HepG2 (cell line): ENCODE data around the gene SASS6. TPM values are rescaled to one million over a fixed set of nuclear protein-coding genes. Genes with fewer than 3 reads are reported as not detected.
A peak's percentile ranks its signal among the peaks of the same experiment; 100 is the strongest.

ENCODE experiments used
- AHR ChIP-seq: IDR thresholded peaks from 2 replicates; pipeline ENCODE4 v1.6.1; 2018; ENCODE audit warnings: missing genetic modification reagents, missing compliant biosample characterization
- ATAD3A ChIP-seq: sonication (generic); formaldehyde crosslinking; IDR thresholded peaks from 2 replicates; pipeline ENCODE4 v1.4.0; 2020; ENCODE audit warnings: missing genetic modification reagents
- ELF3 ChIP-seq: IDR thresholded peaks from 2 replicates; pipeline ENCODE4 v1.6.1; 2016; ENCODE audit warnings: missing genetic modification reagents, missing compliant biosample characterization
- FOSL1 ChIP-seq: sonication (generic); formaldehyde crosslinking; IDR thresholded peaks from 2 replicates; pipeline ENCODE4 v1.9.0; 2021; ENCODE audit warnings: missing genetic modification reagents, borderline replicate concordance
- HNF4A ChIP-seq: sonication (generic); formaldehyde crosslinking; IDR thresholded peaks from 2 replicates; pipeline ENCODE4 v1.4.0; 2020; ENCODE audit warnings: missing genetic modification reagents
- MAF1 ChIP-seq: sonication (generic); formaldehyde crosslinking; IDR thresholded peaks from 2 replicates; pipeline ENCODE4 v1.5.0; 2020; ENCODE audit warnings: missing genetic modification reagents, borderline replicate concordance
- MEIS2 ChIP-seq: sonication (generic); formaldehyde crosslinking; IDR thresholded peaks from 2 replicates; pipeline ENCODE4 v1.9.0; 2021; ENCODE audit warnings: mild to moderate bottlenecking, missing genetic modification reagents
- MIXL1 ChIP-seq: IDR thresholded peaks from 2 replicates; pipeline ENCODE4 v1.6.1; 2016
- MTF1 ChIP-seq: sonication (generic); formaldehyde crosslinking; IDR thresholded peaks from 2 replicates; pipeline ENCODE4 v1.5.0; 2020; ENCODE audit warnings: missing genetic modification reagents
- MTF2 ChIP-seq: sonication (generic); formaldehyde crosslinking; IDR thresholded peaks from 2 replicates; pipeline ENCODE4 v1.5.0; 2020; ENCODE audit warnings: missing genetic modification reagents, borderline replicate concordance
- MXI1 ChIP-seq: IDR thresholded peaks from 3 replicates; pipeline ENCODE4 v1.6.1; 2012; ENCODE audit warnings: low read depth, low read length, inconsistent platforms, borderline replicate concordance
- REL ChIP-seq: sonication (generic); formaldehyde crosslinking; conservative IDR thresholded peaks from 2 replicates; pipeline ENCODE4 v1.8.0; 2022; ENCODE audit warnings: mild to moderate bottlenecking, missing genetic modification reagents, moderate library complexity
- SMARCC2 ChIP-seq: fragments of 450-650 bp; IDR thresholded peaks from 2 replicates; pipeline ENCODE4 v1.6.1; 2017; ENCODE audit warnings: antibody characterized with exemption, mild to moderate bottlenecking
- STAT5B ChIP-seq: sonication (generic); formaldehyde crosslinking; IDR thresholded peaks from 2 replicates; pipeline ENCODE4 v1.4.0; 2020; ENCODE audit warnings: missing genetic modification reagents
- TAF15 ChIP-seq: fragments of 200-400 bp; formaldehyde crosslinking; IDR thresholded peaks from one replicate; pipeline ENCODE4 v1.6.1; 2018; ENCODE audit warnings: mild to moderate bottlenecking, low read depth, low read length; ENCODE audit not compliant: poor library complexity, severe bottlenecking
- TBX3 ChIP-seq: fragments of 450-650 bp; IDR thresholded peaks from 2 replicates; pipeline ENCODE4 v1.6.1; 2017; ENCODE audit warnings: antibody characterized with exemption, mild to moderate bottlenecking, inconsistent platforms, borderline replicate concordance
- TCF7L2 ChIP-seq: IDR thresholded peaks from 2 replicates; pipeline ENCODE4 v1.6.1; 2011; ENCODE audit warnings: mild to moderate bottlenecking, low read depth, low read length, moderate library complexity
- ZBTB20 ChIP-seq: sonication (generic); formaldehyde crosslinking; IDR thresholded peaks from 2 replicates; pipeline ENCODE4 v1.8.1; 2023; ENCODE audit warnings: missing genetic modification reagents, low read depth, mild to moderate bottlenecking, borderline replicate concordance
- ZKSCAN5 ChIP-seq: sonication (generic); formaldehyde crosslinking; IDR thresholded peaks from 2 replicates; pipeline ENCODE4 v1.5.1; 2020; ENCODE audit warnings: mild to moderate bottlenecking, missing genetic modification reagents
- ZNF180 ChIP-seq: sonication (generic); formaldehyde crosslinking; IDR thresholded peaks from 2 replicates; pipeline ENCODE4 v1.4.0; 2020; ENCODE audit warnings: low read depth, missing genetic modification reagents, borderline replicate concordance
- ZNF251 ChIP-seq: sonication (generic); formaldehyde crosslinking; IDR thresholded peaks from 2 replicates; pipeline ENCODE4 v1.9.0; 2021; ENCODE audit warnings: mild to moderate bottlenecking, missing genetic modification reagents
- ZNF44 ChIP-seq: sonication (generic); formaldehyde crosslinking; IDR thresholded peaks from 2 replicates; pipeline ENCODE4 v1.5.1; 2020; ENCODE audit warnings: mild to moderate bottlenecking, missing genetic modification reagents
- ZNF7 ChIP-seq: IDR thresholded peaks from 2 replicates; pipeline ENCODE4 v1.6.1; 2016; ENCODE audit warnings: missing biosample characterization, missing genetic modification reagents
- ZNF790 ChIP-seq: sonication (generic); formaldehyde crosslinking; IDR thresholded peaks from 2 replicates; pipeline ENCODE4 v1.8.0; 2022; ENCODE audit warnings: missing genetic modification reagents, mild to moderate bottlenecking, borderline replicate concordance
- ZNF83 ChIP-seq: sonication (generic); formaldehyde crosslinking; IDR thresholded peaks from 2 replicates; pipeline ENCODE4 v1.4.0; 2020; ENCODE audit warnings: missing genetic modification reagents, mild to moderate bottlenecking, borderline replicate concordance
- ZSCAN22 ChIP-seq: sonication (generic); formaldehyde crosslinking; IDR thresholded peaks from 2 replicates; pipeline ENCODE4 v1.4.0; 2020; ENCODE audit warnings: mild to moderate bottlenecking, missing genetic modification reagents
- ZSCAN9 ChIP-seq: IDR thresholded peaks from 2 replicates; pipeline ENCODE4 v1.6.1; 2016; ENCODE audit warnings: borderline replicate concordance
- polyA plus RNA-seq, 8 experiments: library from polyadenylated mRNA; depleted of rRNA in 3 of 8; stranded (reverse) in 7 of 8; unstranded in 1 of 8; fragments of >200 nt; fragmentation: Illumina TruSeq in 4 of 8; extraction: Trizol in 4 of 8; gene quantifications; 2 replicates each; pipeline versions ENCODE4 v1.2.1 to v1.2.3, GENCODE V29; 2011 to 2016; ENCODE audit warnings: low read depth in 4 of 8, missing spikeins in 1 of 8, mixed read lengths in 1 of 8; ENCODE audit not compliant: insufficient read depth in 1 of 8
- total RNA-seq, 5 experiments: library from RNA; depleted of rRNA; stranded (reverse); fragments of >200 nt; fragmentation: Illumina TruSeq; extraction: Trizol; gene quantifications; 2 replicates each; pipeline ENCODE4 v1.2.3, GENCODE V29; 2016; ENCODE audit warnings: low read depth in 1 of 5
- TF ChIP-seq, protein P1 (sequence below): sonication (generic); formaldehyde crosslinking; IDR thresholded peaks from 2 replicates; pipeline ENCODE4 v1.5.0; 2020; ENCODE audit warnings: mild to moderate bottlenecking, missing genetic modification reagents
- TF ChIP-seq, protein P2 (sequence below): IDR thresholded peaks from 2 replicates; pipeline ENCODE4 v1.6.1; 2016; ENCODE audit warnings: low read depth, borderline replicate concordance
- TF ChIP-seq, protein P3 (sequence below): sonication (generic); formaldehyde crosslinking; IDR thresholded peaks from 2 replicates; pipeline ENCODE4 v1.4.0; 2020; ENCODE audit warnings: missing genetic modification reagents

The SASS6 gene
- total and polyA plus RNA-seq, 2 of the 13 experiments (the other 11 are each of a cell fraction or from before 2014, with no cell fraction given): 2.3 to 10.7 TPM

DNA sequence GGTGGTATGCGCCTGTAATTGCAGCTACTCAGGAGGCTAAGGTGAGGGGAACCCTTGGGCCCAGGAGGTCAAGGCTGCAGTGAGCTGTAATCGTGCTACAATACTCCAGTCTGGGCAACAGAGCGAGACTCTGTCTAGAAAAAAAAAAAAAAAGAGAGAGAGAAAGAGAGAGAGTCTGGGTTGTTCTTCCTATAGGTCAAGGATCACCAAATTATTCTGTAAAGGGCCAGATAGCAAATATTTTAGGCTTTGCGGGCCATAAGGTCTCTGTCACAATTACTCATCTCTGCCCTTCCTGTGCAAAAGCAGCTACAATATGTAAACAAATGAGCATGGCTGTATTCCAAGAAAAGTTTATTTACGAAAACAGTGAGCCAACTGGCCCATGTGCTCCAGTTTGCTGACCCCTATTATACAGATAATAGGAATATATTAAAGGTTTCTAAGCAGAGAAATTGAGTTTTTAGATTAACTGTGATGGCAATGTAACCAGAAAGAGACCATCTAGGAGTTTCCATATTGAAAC lies 2.1 kb downstream of the SASS6 start (continued):
- no peak for TF ChIP-seq ZNF7 (CRISPR knock-in tag)
- TF ChIP-seq, protein P1, sequence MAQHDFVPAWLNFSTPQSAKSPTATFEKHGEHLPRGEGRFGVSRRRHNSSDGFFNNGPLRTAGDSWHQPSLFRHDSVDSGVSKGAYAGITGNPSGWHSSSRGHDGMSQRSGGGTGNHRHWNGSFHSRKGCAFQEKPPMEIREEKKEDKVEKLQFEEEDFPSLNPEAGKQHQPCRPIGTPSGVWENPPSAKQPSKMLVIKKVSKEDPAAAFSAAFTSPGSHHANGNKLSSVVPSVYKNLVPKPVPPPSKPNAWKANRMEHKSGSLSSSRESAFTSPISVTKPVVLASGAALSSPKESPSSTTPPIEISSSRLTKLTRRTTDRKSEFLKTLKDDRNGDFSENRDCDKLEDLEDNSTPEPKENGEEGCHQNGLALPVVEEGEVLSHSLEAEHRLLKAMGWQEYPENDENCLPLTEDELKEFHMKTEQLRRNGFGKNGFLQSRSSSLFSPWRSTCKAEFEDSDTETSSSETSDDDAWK (CRISPR knock-in tag): no peak
- peak; percentile 49; the same call in 1 of the 2 replicates for TF ChIP-seq ZBTB20 (CRISPR knock-in tag)
- 0 out of 2 replicates have a peak, but pooled peaks have one; percentile 41 for TF ChIP-seq ZSCAN9
- TF ChIP-seq SMARCC2: no peak
- TF ChIP-seq ZNF790 (CRISPR knock-in tag): no peak
- TF ChIP-seq ZNF251 (CRISPR knock-in tag): no peak
- no peak for TF ChIP-seq ATAD3A (CRISPR knock-in tag)
- no peak for TF ChIP-seq REL
- TF ChIP-seq ZNF83 (CRISPR knock-in tag): no peak
- no peak for TF ChIP-seq TBX3
- TF ChIP-seq AHR (CRISPR knock-in tag): no peak
- TF ChIP-seq MAF1 (CRISPR knock-in tag): no peak
- no peak for TF ChIP-seq ZNF180 (CRISPR knock-in tag)
- no peak for TF ChIP-seq ELF3 (CRISPR knock-in tag)
- TF ChIP-seq MTF2 (CRISPR knock-in tag): no peak
- TF ChIP-seq, protein P2, sequence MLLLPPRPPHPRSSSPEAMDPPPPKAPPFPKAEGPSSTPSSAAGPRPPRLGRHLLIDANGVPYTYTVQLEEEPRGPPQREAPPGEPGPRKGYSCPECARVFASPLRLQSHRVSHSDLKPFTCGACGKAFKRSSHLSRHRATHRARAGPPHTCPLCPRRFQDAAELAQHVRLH (CRISPR knock-in tag): no peak
- TF ChIP-seq MEIS2 (CRISPR knock-in tag): no peak
- TF ChIP-seq STAT5B (CRISPR knock-in tag): no peak
- no peak for TF ChIP-seq ZSCAN22 (CRISPR knock-in tag)
- no peak for TF ChIP-seq TAF15
- TF ChIP-seq ZNF44 (CRISPR knock-in tag): no peak
- no peak for TF ChIP-seq MTF1
- peak; percentile 81; the same call in 1 of the 3 replicates for TF ChIP-seq MXI1
- TF ChIP-seq, protein P3, sequence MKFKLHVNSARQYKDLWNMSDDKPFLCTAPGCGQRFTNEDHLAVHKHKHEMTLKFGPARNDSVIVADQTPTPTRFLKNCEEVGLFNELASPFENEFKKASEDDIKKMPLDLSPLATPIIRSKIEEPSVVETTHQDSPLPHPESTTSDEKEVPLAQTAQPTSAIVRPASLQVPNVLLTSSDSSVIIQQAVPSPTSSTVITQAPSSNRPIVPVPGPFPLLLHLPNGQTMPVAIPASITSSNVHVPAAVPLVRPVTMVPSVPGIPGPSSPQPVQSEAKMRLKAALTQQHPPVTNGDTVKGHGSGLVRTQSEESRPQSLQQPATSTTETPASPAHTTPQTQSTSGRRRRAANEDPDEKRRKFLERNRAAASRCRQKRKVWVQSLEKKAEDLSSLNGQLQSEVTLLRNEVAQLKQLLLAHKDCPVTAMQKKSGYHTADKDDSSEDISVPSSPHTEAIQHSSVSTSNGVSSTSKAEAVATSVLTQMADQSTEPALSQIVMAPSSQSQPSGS: no peak
- TF ChIP-seq MIXL1 (CRISPR knock-in tag): 0 out of 2 replicates have a peak, but pooled peaks have one; percentile 12
- TF ChIP-seq HNF4A (CRISPR knock-in tag): peak; percentile 18; the same call in 1 of the 2 replicates
- TF ChIP-seq TCF7L2: no peak
- TF ChIP-seq FOSL1: no peak
- TF ChIP-seq ZKSCAN5 (CRISPR knock-in tag): no peak
